Neural progenitor cell (in vitro differentiated cells): ENCODE data around the gene TGFB1. TPM values are rescaled to one million over a fixed set of nuclear protein-coding genes. Genes with fewer than 3 reads are reported as not detected.
A peak's percentile ranks its signal among the peaks of the same experiment; 100 is the strongest.

Experiments
- DNase-seq: peaks from one replicate; pipeline ENCODE4 v3.0.0-alpha.2; 2016; ENCODE audit warnings: low spot score
- H2AFZ ChIP-seq: fragments of 200-600 bp; sonication (generic); replicated peaks from 2 replicates; pipeline ENCODE4 v1.6.1; 2016; ENCODE audit warnings: antibody characterized with exemption
- H3F3A ChIP-seq: fragments of 200-600 bp; sonication (generic); 2 replicates; pipeline ENCODE4 v1.6.1; 2016; ENCODE audit warnings: antibody characterized with exemption, low read depth
- H3K27ac ChIP-seq: fragments of 200-600 bp; sonication (generic); 2 replicates; pipeline ENCODE4 v1.5.1; 2016; ENCODE audit warnings: mild to moderate bottlenecking
- H3K27me3 ChIP-seq: fragments of 200-600 bp; sonication (generic); 2 replicates; pipeline ENCODE4 v1.6.1; 2016; ENCODE audit warnings: mild to moderate bottlenecking, moderate library complexity
- H3K36me3 ChIP-seq: fragments of 200-600 bp; sonication (generic); 2 replicates; pipeline ENCODE4 v1.5.1; 2016
- H3K4me1 ChIP-seq: fragments of 200-600 bp; sonication (generic); 2 replicates; pipeline ENCODE4 v1.6.1; 2016; ENCODE audit warnings: mixed run types
- H3K4me2 ChIP-seq: fragments of 200-600 bp; sonication (generic); 2 replicates; pipeline ENCODE4 v1.6.1; 2016
- H3K4me3 ChIP-seq: fragments of 200-600 bp; sonication (generic); 2 replicates; pipeline ENCODE4 v1.5.1; 2016
- H3K79me2 ChIP-seq: fragments of 200-600 bp; sonication (generic); 2 replicates; pipeline ENCODE4 v1.6.1; 2016; ENCODE audit warnings: low read depth
- H3K9ac ChIP-seq: fragments of 200-600 bp; sonication (generic); 2 replicates; pipeline ENCODE4 v1.6.1; 2016
- H3K9me3 ChIP-seq: fragments of 200-600 bp; sonication (generic); 2 replicates; pipeline ENCODE4 v1.5.1; 2016; ENCODE audit warnings: low read depth
- H4K20me1 ChIP-seq: fragments of 200-600 bp; sonication (generic); 2 replicates; pipeline ENCODE4 v1.6.1; 2016; ENCODE audit warnings: low read depth
- H3K27ac Mint-ChIP-seq: 3 replicates; pipeline ENCODE4 v1.8.0; 2021; ENCODE audit warnings: mixed read lengths
- H3K27me3 Mint-ChIP-seq: 2 replicates; pipeline ENCODE4 v1.8.0; 2022; ENCODE audit warnings: low read depth, mild to moderate bottlenecking, inconsistent platforms, moderate library complexity, mixed read lengths; ENCODE audit not compliant: insufficient read depth
- H3K36me3 Mint-ChIP-seq: 3 replicates; pipeline ENCODE4 v1.8.0; 2021; ENCODE audit warnings: mixed read lengths
- H3K4me1 Mint-ChIP-seq: 3 replicates; pipeline ENCODE4 v1.8.0; 2021; ENCODE audit warnings: mixed read lengths
- H3K4me3 Mint-ChIP-seq: 3 replicates; pipeline ENCODE4 v1.8.0; 2021; ENCODE audit warnings: mild to moderate bottlenecking, moderate library complexity, mixed read lengths
- H3K9me3 Mint-ChIP-seq: 3 replicates; pipeline ENCODE4 v1.8.0; 2020; ENCODE audit warnings: mixed read lengths
- EZH2 ChIP-seq: fragments of 200-600 bp; sonication (generic); IDR thresholded peaks from 2 replicates; pipeline ENCODE4 v1.6.1; 2017; ENCODE audit warnings: antibody characterized with exemption, mild to moderate bottlenecking, moderate library complexity
- EZH2phosphoT487 ChIP-seq: fragments of 200-600 bp; sonication (generic); IDR thresholded peaks from 2 replicates; pipeline ENCODE4 v1.6.1; 2017; ENCODE audit warnings: antibody characterized with exemption
- total RNA-seq: library from RNA; depleted of rRNA; stranded (reverse); fragments of >200 nt; gene quantifications from 2 replicates; pipeline ENCODE4 v1.2.3, GENCODE V29; 2015; ENCODE audit warnings: low replicate concordance
- TF ChIP-seq, protein P1 (sequence below): fragments of 200-600 bp; sonication (generic); IDR thresholded peaks from 2 replicates; pipeline ENCODE4 v1.5.1; 2017; ENCODE audit warnings: antibody characterized with exemption, mild to moderate bottlenecking

Gene TGFB1
- total RNA-seq, 1 donor from 2014 or later: 0.65 TPM

DNA sequence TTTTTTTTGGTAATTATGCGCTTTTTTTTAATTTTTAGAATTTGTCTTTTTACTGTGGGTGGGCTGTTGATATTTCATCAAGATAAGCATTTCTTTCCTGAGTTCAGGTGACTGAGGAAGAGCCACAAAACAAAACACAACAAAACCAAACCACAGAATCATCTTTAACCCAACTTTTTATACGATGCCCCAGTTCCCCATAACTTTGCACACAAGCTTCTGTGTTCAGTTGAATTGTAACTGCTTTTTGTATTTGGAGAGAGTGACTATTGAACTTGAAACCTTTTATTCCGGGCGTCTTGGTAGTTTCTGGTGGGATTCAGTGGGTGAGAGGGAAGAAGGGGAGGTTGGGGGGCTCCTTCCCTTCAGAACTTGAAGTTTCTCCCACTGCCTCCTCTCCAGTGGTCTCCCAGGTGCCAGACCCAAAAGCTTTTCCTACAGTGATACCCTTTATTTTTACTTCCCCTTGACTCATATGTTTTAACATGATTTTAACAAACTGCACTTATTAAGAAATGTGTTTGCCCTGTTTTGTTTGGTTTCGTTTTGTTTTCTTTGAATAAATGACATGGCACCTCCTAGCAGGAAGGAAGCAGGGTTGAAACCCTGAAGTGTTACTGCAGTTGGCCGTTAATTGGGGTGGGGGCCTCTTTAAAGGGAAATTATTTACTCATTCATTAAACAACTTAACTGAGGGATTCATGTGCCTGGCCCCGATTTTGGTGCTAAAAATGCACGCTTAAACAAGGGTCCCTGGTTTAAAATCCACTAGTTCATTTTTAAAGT, 46.4 kb downstream of the TGFB1 start:
- Histone ChIP-seq H3K4me3 (no peak overlapping the region), H3K9me3 (no peaks in the 10 kb centered on the region), H3K27ac (peak overlapping the region; percentile 85), H3F3A (peaks cover 67% of the 10 kb centered on the region), H3K27me3 (no peaks in the 10 kb centered on the region), H3K36me3 (peaks cover 7% of the 10 kb centered on the region), H2AFZ (no peak overlapping the region), H3K4me2 (no peak overlapping the region), H3K9ac (no peak overlapping the region), H3K4me1 (peaks cover 10% of the 10 kb centered on the region), H4K20me1 (peaks cover 6% of the 10 kb centered on the region), H3K79me2 (peaks cover 19% of the 10 kb centered on the region)
- Mint-ChIP-seq H3K9me3 (no peaks in the 10 kb centered on the region), H3K36me3 (peaks cover 20% of the 10 kb centered on the region), H3K4me3 (no peak overlapping the region), H3K27me3 (peaks cover 5% of the 10 kb centered on the region), H3K27ac (peak overlapping the region; percentile 88), H3K4me1 (peaks cover 22% of the 10 kb centered on the region)
- no peak for TF ChIP-seq EZH2
- TF ChIP-seq EZH2phosphoT487: no peak
- TF ChIP-seq, protein P1, sequence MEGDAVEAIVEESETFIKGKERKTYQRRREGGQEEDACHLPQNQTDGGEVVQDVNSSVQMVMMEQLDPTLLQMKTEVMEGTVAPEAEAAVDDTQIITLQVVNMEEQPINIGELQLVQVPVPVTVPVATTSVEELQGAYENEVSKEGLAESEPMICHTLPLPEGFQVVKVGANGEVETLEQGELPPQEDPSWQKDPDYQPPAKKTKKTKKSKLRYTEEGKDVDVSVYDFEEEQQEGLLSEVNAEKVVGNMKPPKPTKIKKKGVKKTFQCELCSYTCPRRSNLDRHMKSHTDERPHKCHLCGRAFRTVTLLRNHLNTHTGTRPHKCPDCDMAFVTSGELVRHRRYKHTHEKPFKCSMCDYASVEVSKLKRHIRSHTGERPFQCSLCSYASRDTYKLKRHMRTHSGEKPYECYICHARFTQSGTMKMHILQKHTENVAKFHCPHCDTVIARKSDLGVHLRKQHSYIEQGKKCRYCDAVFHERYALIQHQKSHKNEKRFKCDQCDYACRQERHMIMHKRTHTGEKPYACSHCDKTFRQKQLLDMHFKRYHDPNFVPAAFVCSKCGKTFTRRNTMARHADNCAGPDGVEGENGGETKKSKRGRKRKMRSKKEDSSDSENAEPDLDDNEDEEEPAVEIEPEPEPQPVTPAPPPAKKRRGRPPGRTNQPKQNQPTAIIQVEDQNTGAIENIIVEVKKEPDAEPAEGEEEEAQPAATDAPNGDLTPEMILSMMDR: no peak
- DNase-seq: no peak

DNA sequence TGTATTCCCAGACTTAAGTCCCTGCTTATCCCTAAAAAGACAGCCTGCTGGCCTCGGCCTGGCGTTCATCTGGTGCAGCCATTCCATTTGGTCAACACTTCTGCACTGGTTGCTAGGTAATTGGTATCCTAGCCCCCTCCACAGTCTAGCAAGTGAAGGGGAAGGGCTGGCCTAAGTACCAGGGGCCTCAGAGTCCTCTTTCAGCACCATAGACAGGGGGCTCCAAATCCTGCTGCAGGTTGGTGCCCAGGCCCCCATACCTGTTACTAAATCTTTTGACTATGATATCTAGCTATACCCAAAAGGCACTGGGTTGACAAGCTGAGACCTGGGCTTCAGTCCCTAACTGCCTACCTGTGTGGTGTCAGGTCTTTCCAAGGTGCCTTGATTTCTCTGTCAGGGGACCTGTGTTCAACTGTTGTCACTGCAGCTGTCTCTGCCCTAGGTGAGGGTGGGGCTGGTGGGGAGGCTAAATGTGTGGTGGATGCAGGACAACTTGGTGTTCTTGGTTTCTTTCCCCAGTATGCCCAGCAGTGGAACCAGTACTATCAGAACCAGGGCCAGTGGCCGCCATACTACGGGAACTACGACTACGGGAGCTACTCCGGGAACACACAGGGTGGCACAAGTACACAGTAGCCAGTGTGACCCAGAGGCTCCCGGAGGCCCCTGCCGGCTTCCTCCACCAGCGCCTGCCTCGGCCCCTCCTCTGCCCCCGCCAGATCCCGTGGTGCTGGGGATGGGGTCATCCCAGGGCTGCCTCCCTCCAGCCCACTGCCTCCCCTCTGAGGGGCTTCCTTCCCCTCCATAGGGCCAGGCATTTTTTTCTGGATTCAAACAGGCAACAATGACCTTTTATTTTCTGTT, 47.6 kb downstream of the TGFB1 start:
- no peaks in the 10 kb centered on the region for H3K9me3 ChIP-seq
- no peak for DNase-seq
- no peak for TF ChIP-seq EZH2
- TF ChIP-seq, protein P1: no peak
- TF ChIP-seq EZH2phosphoT487: no peak
- no peak overlapping the region for H3K4me2 ChIP-seq
- peaks cover 67% of the 10 kb centered on the region for H3F3A ChIP-seq
- H3K4me1 Mint-ChIP-seq: peaks cover 18% of the 10 kb centered on the region
- peaks cover 5% of the 10 kb centered on the region for H3K27me3 Mint-ChIP-seq
- H3K27ac ChIP-seq: peak overlapping the region; percentile 85
- H3K36me3 ChIP-seq: peaks cover 7% of the 10 kb centered on the region
- H3K4me3 Mint-ChIP-seq: no peak overlapping the region
- peaks cover 7% of the 10 kb centered on the region for H3K79me2 ChIP-seq
- peaks cover 6% of the 10 kb centered on the region for H4K20me1 ChIP-seq
- no peak overlapping the region for H2AFZ ChIP-seq
- peaks cover 5% of the 10 kb centered on the region for H3K4me1 ChIP-seq
- H3K9ac ChIP-seq: no peak overlapping the region
- H3K9me3 Mint-ChIP-seq: no peaks in the 10 kb centered on the region
- no peak overlapping the region for H3K4me3 ChIP-seq
- H3K27me3 ChIP-seq: no peaks in the 10 kb centered on the region
- peaks cover 28% of the 10 kb centered on the region for H3K36me3 Mint-ChIP-seq
- H3K27ac Mint-ChIP-seq: no peak overlapping the region

DNA sequence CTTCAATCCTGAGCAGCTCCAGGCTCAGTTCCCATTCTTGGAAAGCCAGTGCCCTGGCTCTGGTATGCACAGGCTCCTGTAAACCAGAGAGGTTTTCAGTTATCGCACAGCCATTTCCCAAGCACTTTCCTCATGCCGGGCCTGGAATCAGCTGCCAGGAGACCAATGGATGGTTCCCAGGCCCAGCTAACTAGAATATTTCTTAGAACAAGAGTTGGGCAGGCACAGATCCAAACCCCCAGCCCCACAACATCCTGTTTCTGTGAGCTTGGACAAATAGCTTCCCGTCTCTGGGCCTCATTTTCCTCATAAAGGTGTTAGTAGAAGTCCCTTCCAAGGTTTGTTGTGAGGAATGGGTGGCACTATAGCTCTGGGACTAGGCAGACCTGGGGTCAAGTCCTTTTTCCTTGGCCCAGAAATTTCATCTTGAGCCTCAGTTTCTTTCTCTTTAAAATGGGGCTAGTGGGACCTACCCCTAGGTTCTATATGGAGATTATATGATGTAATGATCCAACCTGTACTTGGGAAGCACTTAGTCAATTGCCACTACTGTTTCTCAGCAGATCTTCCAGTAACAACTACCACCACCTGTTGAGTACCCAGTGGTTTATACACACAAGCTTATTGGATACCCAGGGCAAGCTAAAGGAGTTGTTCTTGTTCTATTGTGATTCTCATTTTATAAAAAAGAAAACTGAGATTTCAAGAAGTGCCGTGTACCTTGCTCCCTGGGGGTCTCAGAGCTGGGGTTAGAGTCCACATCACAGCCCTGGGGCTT, 48.8 kb downstream of the TGFB1 start:
- peaks cover 9% of the 10 kb centered on the region for H4K20me1 ChIP-seq
- H3K9ac ChIP-seq: no peak overlapping the region
- H3K27me3 ChIP-seq: no peaks in the 10 kb centered on the region
- Mint-ChIP-seq H3K9me3 (no peaks in the 10 kb centered on the region), H3K27me3 (no peaks in the 10 kb centered on the region), H3K4me3 (no peak overlapping the region), H3K36me3 (peaks cover 28% of the 10 kb centered on the region), H3K4me1 (peaks cover 13% of the 10 kb centered on the region), H3K27ac (no peak overlapping the region)
- H3K4me3 ChIP-seq: no peak overlapping the region
- H2AFZ ChIP-seq: no peak overlapping the region
- H3K4me2 ChIP-seq: no peak overlapping the region
- DNase-seq: no peak
- H3K4me1 ChIP-seq: no peaks in the 10 kb centered on the region
- no peaks in the 10 kb centered on the region for H3K79me2 ChIP-seq
- H3K9me3 ChIP-seq: no peaks in the 10 kb centered on the region
- H3K27ac ChIP-seq: no peak overlapping the region
- peaks cover 7% of the 10 kb centered on the region for H3K36me3 ChIP-seq
- TF ChIP-seq EZH2phosphoT487 (no peak), EZH2 (no peak)
- TF ChIP-seq, protein P1: no peak
- peaks cover 57% of the 10 kb centered on the region for H3F3A ChIP-seq
